HepG2 (cell line): ENCODE results near the gene RIPOR1. TPM values are rescaled to one million over a fixed set of nuclear protein-coding genes. Genes with fewer than 3 reads are reported as not detected.
A peak's percentile ranks its signal among the peaks of the same experiment; 100 is the strongest.

Experiments
- ETV5 ChIP-seq: IDR thresholded peaks from 2 replicates; pipeline ENCODE4 v1.6.1; 2018; ENCODE audit warnings: missing biosample characterization, missing genetic modification reagents, inconsistent platforms, borderline replicate concordance
- FOXO1 ChIP-seq: sonication (generic); formaldehyde crosslinking; IDR thresholded peaks from 2 replicates; pipeline ENCODE4 v1.4.0; 2020; ENCODE audit warnings: missing genetic modification reagents
- KAT7 ChIP-seq: IDR thresholded peaks from 2 replicates; pipeline ENCODE4 v1.6.1; 2018; ENCODE audit warnings: borderline replicate concordance, missing compliant biosample characterization
- MIXL1 ChIP-seq: IDR thresholded peaks from 2 replicates; pipeline ENCODE4 v1.6.1; 2016
- PAX8 ChIP-seq: sonication (generic); formaldehyde crosslinking; IDR thresholded peaks from 2 replicates; pipeline ENCODE4 v1.8.0; 2022; ENCODE audit warnings: mild to moderate bottlenecking, missing genetic modification reagents, borderline replicate concordance
- PHB2 ChIP-seq: fragments of 450-650 bp; IDR thresholded peaks from 2 replicates; pipeline ENCODE4 v1.6.1; 2018; ENCODE audit not compliant: partially characterized antibody
- RERE ChIP-seq: IDR thresholded peaks from 2 replicates; pipeline ENCODE4 v1.6.1; 2016; ENCODE audit warnings: low read depth, missing genetic modification reagents, missing compliant biosample characterization
- SP5 ChIP-seq: IDR thresholded peaks from 2 replicates; pipeline ENCODE4 v1.6.1; 2016; ENCODE audit warnings: low read depth, borderline replicate concordance
- ZBTB38 ChIP-seq: sonication (generic); formaldehyde crosslinking; IDR thresholded peaks from 2 replicates; pipeline ENCODE4 v1.5.1; 2020; ENCODE audit warnings: mild to moderate bottlenecking, missing genetic modification reagents
- ZNF296 ChIP-seq: sonication (generic); formaldehyde crosslinking; conservative IDR thresholded peaks from 2 replicates; pipeline ENCODE4 v1.5.0; 2020; ENCODE audit warnings: mild to moderate bottlenecking, missing genetic modification reagents
- ZNF501 ChIP-seq: sonication (generic); formaldehyde crosslinking; IDR thresholded peaks from 2 replicates; pipeline ENCODE4 v1.5.1; 2020; ENCODE audit warnings: mild to moderate bottlenecking, moderate library complexity, missing genetic modification reagents
- ZNF605 ChIP-seq: sonication (generic); formaldehyde crosslinking; IDR thresholded peaks from 2 replicates; pipeline ENCODE4 v1.8.0; 2022; ENCODE audit warnings: mild to moderate bottlenecking, missing genetic modification reagents
- polyA plus RNA-seq, 8 experiments: library from polyadenylated mRNA; depleted of rRNA in 3 of 8; stranded (reverse) in 7 of 8; unstranded in 1 of 8; fragments of >200 nt; fragmentation: Illumina TruSeq in 4 of 8; extraction: Trizol in 4 of 8; gene quantifications; 2 replicates each; pipeline versions ENCODE4 v1.2.1 to v1.2.3, GENCODE V29; 2011 to 2016; ENCODE audit warnings: low read depth in 4 of 8, missing spikeins in 1 of 8, mixed read lengths in 1 of 8; ENCODE audit not compliant: insufficient read depth in 1 of 8
- total RNA-seq, 5 experiments: library from RNA; depleted of rRNA; stranded (reverse); fragments of >200 nt; fragmentation: Illumina TruSeq; extraction: Trizol; gene quantifications; 2 replicates each; pipeline ENCODE4 v1.2.3, GENCODE V29; 2016; ENCODE audit warnings: low read depth in 1 of 5
- TF ChIP-seq, protein P1 (sequence below), 2 experiments: sonication (generic) in 1 of 2; formaldehyde crosslinking in 1 of 2; IDR thresholded peaks; 2 replicates each; pipeline versions ENCODE4 v1.6.1 to v1.9.0; 2014 to 2022; ENCODE audit warnings: antibody characterized with exemption in 1 of 2, borderline replicate concordance in 1 of 2, inconsistent platforms in 1 of 2, low read depth in 1 of 2, missing genetic modification reagents in 1 of 2
- TF ChIP-seq, protein P2 (sequence below): sonication (generic); formaldehyde crosslinking; IDR thresholded peaks from 2 replicates; pipeline ENCODE4 v1.9.0; 2021; ENCODE audit warnings: missing genetic modification reagents, borderline replicate concordance

RIPOR1 gene
- total and polyA plus RNA-seq, 2 of the 13 experiments (the other 11 are each of a cell fraction or from before 2014, with no cell fraction given), result 4.6 to 8.1 TPM

DNA sequence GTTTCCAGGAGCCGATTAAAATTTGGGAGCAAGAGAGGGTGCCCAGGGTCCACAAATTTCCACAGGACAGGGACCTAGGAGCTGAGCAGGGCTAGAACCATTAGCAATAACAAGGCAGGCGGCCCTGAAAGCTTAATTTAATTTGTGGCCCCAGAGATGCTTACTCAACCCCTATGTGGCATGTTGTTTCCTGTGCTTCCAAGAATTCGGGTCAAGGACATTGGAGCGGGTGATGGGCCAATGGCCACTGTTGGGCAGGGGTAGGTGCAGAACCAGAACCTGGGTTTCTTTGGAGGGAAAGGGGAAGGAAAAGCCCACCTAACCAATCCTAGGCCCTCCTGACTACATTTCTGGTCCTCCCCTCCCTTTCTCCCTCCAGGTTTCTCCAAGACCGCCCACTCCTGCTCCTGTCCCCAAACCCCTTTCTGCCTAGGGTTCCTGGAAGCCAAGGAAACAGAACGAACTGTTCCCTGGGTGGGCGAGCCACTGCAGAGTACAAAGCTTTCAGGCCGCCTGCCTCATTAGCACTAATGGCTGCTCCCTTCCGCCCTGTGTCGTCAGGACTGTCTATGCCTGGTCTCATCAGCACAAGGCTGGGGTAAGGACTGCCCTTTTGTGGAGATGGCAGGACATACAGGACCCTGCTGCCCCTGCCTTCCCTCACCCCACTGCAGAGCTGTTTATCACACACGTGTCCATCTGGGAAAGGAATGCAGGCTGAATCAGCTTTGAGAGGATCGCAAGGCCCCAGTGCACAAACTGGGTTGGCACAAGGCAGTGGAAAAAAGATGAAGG is 44.7 kb upstream of the RIPOR1 start (continued):
- TF ChIP-seq, protein P1, sequence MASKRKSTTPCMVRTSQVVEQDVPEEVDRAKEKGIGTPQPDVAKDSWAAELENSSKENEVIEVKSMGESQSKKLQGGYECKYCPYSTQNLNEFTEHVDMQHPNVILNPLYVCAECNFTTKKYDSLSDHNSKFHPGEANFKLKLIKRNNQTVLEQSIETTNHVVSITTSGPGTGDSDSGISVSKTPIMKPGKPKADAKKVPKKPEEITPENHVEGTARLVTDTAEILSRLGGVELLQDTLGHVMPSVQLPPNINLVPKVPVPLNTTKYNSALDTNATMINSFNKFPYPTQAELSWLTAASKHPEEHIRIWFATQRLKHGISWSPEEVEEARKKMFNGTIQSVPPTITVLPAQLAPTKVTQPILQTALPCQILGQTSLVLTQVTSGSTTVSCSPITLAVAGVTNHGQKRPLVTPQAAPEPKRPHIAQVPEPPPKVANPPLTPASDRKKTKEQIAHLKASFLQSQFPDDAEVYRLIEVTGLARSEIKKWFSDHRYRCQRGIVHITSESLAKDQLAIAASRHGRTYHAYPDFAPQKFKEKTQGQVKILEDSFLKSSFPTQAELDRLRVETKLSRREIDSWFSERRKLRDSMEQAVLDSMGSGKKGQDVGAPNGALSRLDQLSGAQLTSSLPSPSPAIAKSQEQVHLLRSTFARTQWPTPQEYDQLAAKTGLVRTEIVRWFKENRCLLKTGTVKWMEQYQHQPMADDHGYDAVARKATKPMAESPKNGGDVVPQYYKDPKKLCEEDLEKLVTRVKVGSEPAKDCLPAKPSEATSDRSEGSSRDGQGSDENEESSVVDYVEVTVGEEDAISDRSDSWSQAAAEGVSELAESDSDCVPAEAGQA (IDR thresholded peaks at IDR 0.05; ENCODE audit: low read depth), result no peak
- TF ChIP-seq, protein P1 (CRISPR knock-in tag; IDR thresholded peaks at IDR 0.05; ENCODE audit: borderline replicate concordance), result no peak
- TF ChIP-seq ETV5 (CRISPR knock-in tag), result no peak
- TF ChIP-seq PAX8 (CRISPR knock-in tag), result no peak
- TF ChIP-seq PHB2, result no peak
- TF ChIP-seq RERE, result no peak
- TF ChIP-seq, protein P2, sequence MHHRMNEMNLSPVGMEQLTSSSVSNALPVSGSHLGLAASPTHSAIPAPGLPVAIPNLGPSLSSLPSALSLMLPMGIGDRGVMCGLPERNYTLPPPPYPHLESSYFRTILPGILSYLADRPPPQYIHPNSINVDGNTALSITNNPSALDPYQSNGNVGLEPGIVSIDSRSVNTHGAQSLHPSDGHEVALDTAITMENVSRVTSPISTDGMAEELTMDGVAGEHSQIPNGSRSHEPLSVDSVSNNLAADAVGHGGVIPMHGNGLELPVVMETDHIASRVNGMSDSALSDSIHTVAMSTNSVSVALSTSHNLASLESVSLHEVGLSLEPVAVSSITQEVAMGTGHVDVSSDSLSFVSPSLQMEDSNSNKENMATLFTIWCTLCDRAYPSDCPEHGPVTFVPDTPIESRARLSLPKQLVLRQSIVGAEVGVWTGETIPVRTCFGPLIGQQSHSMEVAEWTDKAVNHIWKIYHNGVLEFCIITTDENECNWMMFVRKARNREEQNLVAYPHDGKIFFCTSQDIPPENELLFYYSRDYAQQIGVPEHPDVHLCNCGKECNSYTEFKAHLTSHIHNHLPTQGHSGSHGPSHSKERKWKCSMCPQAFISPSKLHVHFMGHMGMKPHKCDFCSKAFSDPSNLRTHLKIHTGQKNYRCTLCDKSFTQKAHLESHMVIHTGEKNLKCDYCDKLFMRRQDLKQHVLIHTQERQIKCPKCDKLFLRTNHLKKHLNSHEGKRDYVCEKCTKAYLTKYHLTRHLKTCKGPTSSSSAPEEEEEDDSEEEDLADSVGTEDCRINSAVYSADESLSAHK (CRISPR knock-in tag), result no peak
- TF ChIP-seq KAT7 (CRISPR knock-in tag), result no peak
- TF ChIP-seq ZNF296, result no peak
- peak; percentile 50; the same call in 1 of the 2 replicates for TF ChIP-seq MIXL1
- peak; percentile 51; the same call in 1 of the 2 replicates for TF ChIP-seq ZNF501 (CRISPR knock-in tag)
- no peak for TF ChIP-seq SP5 (CRISPR knock-in tag)
- TF ChIP-seq FOXO1 (CRISPR knock-in tag), result no peak
- no peak for TF ChIP-seq ZNF605 (CRISPR knock-in tag)
- TF ChIP-seq ZBTB38 (CRISPR knock-in tag), result 0 out of 2 replicates have a peak, but pooled peaks have one; percentile 38
